Effector memory CD8-positive, alpha-beta T cell (primary cell): ENCODE measurements around the gene GPR62.
"Not testable (repeated sequence)": the region's sequence is repeated elsewhere in the genome, so short reads cannot be mapped to it uniquely, and the experiment has no call there.

Source experiments
- ATAC-seq: fragments of 150-1000 bp; cut with Tn5 transposase; replicated peaks from 2 replicates; pipeline ENCODE4 v1.10.0; 2021; ENCODE audit warnings: mild to moderate bottlenecking, moderate library complexity
- DNase-seq, 3 experiments: peaks; one replicate each; pipeline ENCODE4 v3.0.0; 2021
- H3K27ac Mint-ChIP-seq, 2 donors: one replicate each; pipeline ENCODE4 v1.8.0; 2022; ENCODE audit warnings: mild to moderate bottlenecking in 2 of 2, mixed read lengths in 2 of 2, moderate library complexity in 2 of 2
- H3K27me3 Mint-ChIP-seq, 2 donors: one replicate each; pipeline ENCODE4 v1.8.0; 2022; ENCODE audit warnings: mixed read lengths in 2 of 2
- H3K36me3 Mint-ChIP-seq: one replicate; pipeline ENCODE4 v1.8.0; 2022; ENCODE audit warnings: mild to moderate bottlenecking, moderate library complexity, mixed read lengths; ENCODE audit not compliant: insufficient read depth
- H3K4me1 Mint-ChIP-seq, 2 donors: one replicate each; pipeline ENCODE4 v1.8.0; 2022; ENCODE audit warnings: low read depth in 2 of 2, mixed read lengths in 2 of 2
- H3K4me3 Mint-ChIP-seq, 2 donors: one replicate each; pipeline ENCODE4 v1.8.0; 2022; ENCODE audit warnings: mild to moderate bottlenecking in 2 of 2, mixed read lengths in 2 of 2, moderate library complexity in 2 of 2
- H3K9me3 Mint-ChIP-seq, 2 donors: one replicate each; pipeline ENCODE4 v1.8.0; 2022; ENCODE audit warnings: mixed read lengths in 2 of 2

GPR62 gene

GRCh38 chr3:51992017-51992682 lies 37.0 kb downstream of the GPR62 start:
- no peak overlapping the region for H3K27ac Mint-ChIP-seq

GRCh38 chr3:51993657-51994056 lies 38.5 kb downstream of the GPR62 start:
- H3K27ac Mint-ChIP-seq, DNase-seq, H3K9me3 Mint-ChIP-seq, ATAC-seq, H3K27me3 Mint-ChIP-seq: not testable (repeated sequence)
- Mint-ChIP-seq H3K4me3 (peak overlapping the region in 1 of 2 donors; percentile 99), H3K36me3 (peaks cover 38% of the 10 kb centered on the region), H3K4me1 (peaks cover 30 to 32% of the 10 kb centered on the region in 2 donors)

More at GRCh38 chr3:51992017-51992682, 37.0 kb downstream of the GPR62 start:
- DNase-seq (no peak), ATAC-seq (no peak)
- Mint-ChIP-seq H3K9me3 (no peaks in the 10 kb centered on the region), H3K36me3 (peaks cover 38% of the 10 kb centered on the region), H3K4me1 (peaks cover 31 to 33% of the 10 kb centered on the region in 2 donors), H3K27me3 (no peaks in the 10 kb centered on the region), H3K4me3 (no peak overlapping the region)

- peaks cover 0 to 4% of the 10 kb centered on the region in 2 donors for H3K27me3 Mint-ChIP-seq
- peaks cover 38% of the 10 kb centered on the region for H3K36me3 Mint-ChIP-seq
- no peaks in the 10 kb centered on the region for H3K9me3 Mint-ChIP-seq
- H3K4me1 Mint-ChIP-seq: peaks cover 25 to 27% of the 10 kb centered on the region in 2 donors
- H3K27ac Mint-ChIP-seq: peak overlapping the region; percentile 100
- peak overlapping the region; percentile 98 to 99 for H3K4me3 Mint-ChIP-seq
- ATAC-seq (no peak), DNase-seq (no peak)
These were observed 39.3 kb downstream of the GPR62 start for GRCh38 chr3:51994530-51994929.

GRCh38 chr3:51995346-51996163 lies 40.4 kb downstream of the GPR62 start, which contains the start of gene RPL29:
Gene RPL29, minus strand, starts transcription at chr3:51995895. Its CDS starts 434 bp downstream, at chr3:51995461.
- H3K4me1 Mint-ChIP-seq: peaks cover 25 to 27% of the 10 kb centered on the region in 2 donors
- ATAC-seq: peak; percentile 97
- H3K4me3 Mint-ChIP-seq: peak within 1 kb of the TSS; percentile 98 to 99
- peaks cover 0 to 4% of the 10 kb centered on the region in 2 donors for H3K27me3 Mint-ChIP-seq
- peaks cover 38% of the 10 kb centered on the region for H3K36me3 Mint-ChIP-seq
- H3K9me3 Mint-ChIP-seq: no peaks in the 10 kb centered on the region
- peak within 1 kb of the TSS; percentile 100 for H3K27ac Mint-ChIP-seq
- DNase-seq: peak; percentile 91 to 93 (median 91)

GRCh38 chr3:51997172-51997571 lies 42.0 kb downstream of the GPR62 start:
- no peak overlapping the region for H3K27ac Mint-ChIP-seq
- H3K27me3 Mint-ChIP-seq: peaks cover 0 to 4% of the 10 kb centered on the region in 2 donors
- no peaks in the 10 kb centered on the region for H3K9me3 Mint-ChIP-seq
- peaks cover 30% of the 10 kb centered on the region for H3K36me3 Mint-ChIP-seq
- DNase-seq: no peak
- ATAC-seq: no peak
- peaks cover 32 to 34% of the 10 kb centered on the region in 2 donors for H3K4me1 Mint-ChIP-seq
- no peak overlapping the region for H3K4me3 Mint-ChIP-seq

- Mint-ChIP-seq H3K9me3 (no peaks in the 10 kb centered on the region), H3K4me3 (no peak overlapping the region), H3K27ac (no peak overlapping the region), H3K36me3 (peaks cover 21% of the 10 kb centered on the region), H3K4me1 (peaks cover 27 to 28% of the 10 kb centered on the region in 2 donors), H3K27me3 (peaks cover 0 to 4% of the 10 kb centered on the region in 2 donors)
- ATAC-seq (no peak), DNase-seq (no peak)
These were observed 42.9 kb downstream of the GPR62 start for GRCh38 chr3:51997935-51998596.

- Mint-ChIP-seq H3K9me3 (no peaks in the 10 kb centered on the region), H3K4me1 (peaks cover 23 to 26% of the 10 kb centered on the region in 2 donors), H3K4me3 (no peak overlapping the region), H3K36me3 (peaks cover 16% of the 10 kb centered on the region), H3K27ac (no peak overlapping the region), H3K27me3 (peaks cover 0 to 4% of the 10 kb centered on the region in 2 donors)
- ATAC-seq (no peak), DNase-seq (no peak)
These were observed 43.6 kb downstream of the GPR62 start for GRCh38 chr3:51998774-51999173.

GRCh38 chr3:51999846-52000245 lies 44.7 kb downstream of the GPR62 start:
- no peaks in the 10 kb centered on the region for H3K9me3 Mint-ChIP-seq
- peaks cover 16 to 18% of the 10 kb centered on the region in 2 donors for H3K4me1 Mint-ChIP-seq
- ATAC-seq: no peak
- no peak overlapping the region for H3K4me3 Mint-ChIP-seq
- peaks cover 0 to 4% of the 10 kb centered on the region in 2 donors for H3K27me3 Mint-ChIP-seq
- peaks cover 5% of the 10 kb centered on the region for H3K36me3 Mint-ChIP-seq
- DNase-seq: no peak
- no peak overlapping the region for H3K27ac Mint-ChIP-seq

GRCh38 chr3:52001443-52001974 lies 46.3 kb downstream of the GPR62 start:
- Mint-ChIP-seq H3K27ac (no peak overlapping the region), H3K9me3 (no peaks in the 10 kb centered on the region), H3K36me3 (no peaks in the 10 kb centered on the region), H3K4me1 (peaks cover 7% of the 10 kb centered on the region in 2 donors), H3K27me3 (peaks cover 0 to 4% of the 10 kb centered on the region in 2 donors), H3K4me3 (peak overlapping the region in 1 of 2 donors; percentile 55)
- ATAC-seq (peak; percentile 99), DNase-seq (peak; percentile 87 to 90 (median 89))

- H3K9me3 Mint-ChIP-seq: no peaks in the 10 kb centered on the region
- peaks cover 0 to 3% of the 10 kb centered on the region in 2 donors for H3K27me3 Mint-ChIP-seq
- H3K4me1 Mint-ChIP-seq: peaks cover 7% of the 10 kb centered on the region in 2 donors
- peak overlapping the region; percentile 35 to 51 for H3K27ac Mint-ChIP-seq
- H3K36me3 Mint-ChIP-seq: no peaks in the 10 kb centered on the region
- ATAC-seq (no peak), DNase-seq (no peak)
- H3K4me3 Mint-ChIP-seq: no peak overlapping the region
These were observed 47.6 kb downstream of the GPR62 start for GRCh38 chr3:52002748-52003147.

- Mint-ChIP-seq H3K9me3 (no peaks in the 10 kb centered on the region), H3K4me1 (peaks cover 7% of the 10 kb centered on the region in 2 donors), H3K36me3 (no peaks in the 10 kb centered on the region), H3K27me3 (no peaks in the 10 kb centered on the region), H3K4me3 (no peak overlapping the region), H3K27ac (no peak overlapping the region)
- ATAC-seq (no peak), DNase-seq (no peak)
These were observed 49.1 kb downstream of the GPR62 start for GRCh38 chr3:52004163-52004787.

- Mint-ChIP-seq H3K36me3 (no peaks in the 10 kb centered on the region), H3K4me1 (peaks cover 7% of the 10 kb centered on the region in 2 donors), H3K27me3 (no peaks in the 10 kb centered on the region), H3K27ac (no peak overlapping the region), H3K9me3 (no peaks in the 10 kb centered on the region), H3K4me3 (no peak overlapping the region)
- ATAC-seq (no peak), DNase-seq (no peak)
These were observed 49.8 kb downstream of the GPR62 start for GRCh38 chr3:52004906-52005395.
